Vagina (tissue), 2 donors: ENCODE data around the gene APOOL. TPM values are rescaled to one million over a fixed set of nuclear protein-coding genes. Genes with fewer than 3 reads are reported as not detected.

Source experiments
- DNase-seq, 2 donors: peaks; one replicate each; pipeline ENCODE4 v3.0.0-alpha.2; 2017; ENCODE audit errors: extremely low spot score in 2 of 2
- H3K27ac ChIP-seq: fragments of 200-600 bp; sonication (generic); one replicate; pipeline ENCODE4 v1.5.1; 2019
- H3K27me3 ChIP-seq: fragments of 200-600 bp; sonication (generic); one replicate; pipeline ENCODE4 v1.5.1; 2019
- H3K36me3 ChIP-seq, 2 donors: fragments of 200-600 bp; sonication (generic); one replicate each; pipeline ENCODE4 v1.5.1; 2017 to 2019
- H3K4me1 ChIP-seq: fragments of 200-600 bp; sonication (generic); one replicate; pipeline ENCODE4 v1.5.1; 2019
- H3K4me3 ChIP-seq, 2 donors: fragments of 200-600 bp; sonication (generic); 1 replicate in 1 of 2; 2 replicates in 1 of 2; pipeline ENCODE4 v1.5.1; 2016 to 2019
- H3K9me3 ChIP-seq: fragments of 200-600 bp; sonication (generic); one replicate; pipeline ENCODE4 v1.5.1; 2019
- POLR2A ChIP-seq, 2 donors: fragments of 450-650 bp; IDR thresholded peaks; one replicate each; pipeline ENCODE4 v1.6.1; 2017; ENCODE audit warnings: antibody characterized with exemption in 2 of 2, mild to moderate bottlenecking in 2 of 2, moderate library complexity in 2 of 2
- POLR2AphosphoS5 ChIP-seq, 2 donors: sonication (generic); formaldehyde crosslinking; IDR thresholded peaks; one replicate each; pipeline ENCODE4 v1.9.0; 2017; ENCODE audit warnings: antibody characterized with exemption in 2 of 2, mild to moderate bottlenecking in 2 of 2, low read depth in 1 of 2; ENCODE audit not compliant: insufficient read depth in 1 of 2
- intact Hi-C: fragments of 100-400 bp; cut with DNase I; formaldehyde crosslinking; loops from one replicate; pipeline ENCODE4 v1.15.1; 2023
- total RNA-seq: library from RNA; depleted of rRNA; stranded (reverse); fragments of >200 nt; gene quantifications from one replicate; pipeline ENCODE4 v1.2.3, GENCODE V29; 2016
- TF ChIP-seq, protein P1 (sequence below), 3 experiments: fragments of 450-650 bp in 2 of 3; fragments of 200-600 bp in 1 of 3; sonication (generic) in 1 of 3; IDR thresholded peaks; one replicate each; pipeline ENCODE4 v1.5.1; 2017 to 2019; ENCODE audit warnings: antibody characterized with exemption in 3 of 3, mild to moderate bottlenecking in 2 of 3, moderate library complexity in 2 of 3

The APOOL gene
- total RNA-seq, 1 donor from 2014 or later: 9.3 TPM

DNA sequence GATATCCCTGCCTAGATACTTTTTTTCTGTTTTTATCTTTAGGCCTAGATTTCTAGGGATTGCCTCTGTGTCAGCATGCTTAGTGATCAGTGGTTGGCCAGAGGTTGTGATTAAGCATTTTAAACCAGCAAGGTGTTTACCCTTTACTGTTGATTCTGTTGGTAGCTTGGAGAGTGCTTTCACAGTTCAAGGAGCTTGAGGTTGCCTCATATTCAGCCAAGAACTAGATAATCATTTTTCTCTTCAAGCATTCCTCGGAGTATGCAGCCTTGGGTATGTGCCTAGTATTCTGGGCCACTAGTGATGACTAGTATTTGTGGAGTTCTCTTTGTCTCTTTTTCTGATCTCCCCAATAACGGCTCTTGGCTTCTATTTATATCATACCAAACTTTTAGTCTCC is 20.4 kb downstream of the APOOL start:
- Histone ChIP-seq H3K27me3 (no peaks in the 10 kb centered on the region), H3K36me3 (no peaks in the 10 kb centered on the region), H3K27ac (no peak overlapping the region), H3K4me1 (no peaks in the 10 kb centered on the region), H3K9me3 (no peaks in the 10 kb centered on the region), H3K4me3 (no peak overlapping the region)
- no peak for DNase-seq
- no peak for TF ChIP-seq POLR2AphosphoS5 (IDR thresholded peaks at IDR 0.05; ENCODE audit: insufficient read depth in 1 of 2, low read depth in 1 of 2)
- no peak for TF ChIP-seq POLR2A (IDR thresholded peaks at IDR 0.05)
- TF ChIP-seq, protein P1, sequence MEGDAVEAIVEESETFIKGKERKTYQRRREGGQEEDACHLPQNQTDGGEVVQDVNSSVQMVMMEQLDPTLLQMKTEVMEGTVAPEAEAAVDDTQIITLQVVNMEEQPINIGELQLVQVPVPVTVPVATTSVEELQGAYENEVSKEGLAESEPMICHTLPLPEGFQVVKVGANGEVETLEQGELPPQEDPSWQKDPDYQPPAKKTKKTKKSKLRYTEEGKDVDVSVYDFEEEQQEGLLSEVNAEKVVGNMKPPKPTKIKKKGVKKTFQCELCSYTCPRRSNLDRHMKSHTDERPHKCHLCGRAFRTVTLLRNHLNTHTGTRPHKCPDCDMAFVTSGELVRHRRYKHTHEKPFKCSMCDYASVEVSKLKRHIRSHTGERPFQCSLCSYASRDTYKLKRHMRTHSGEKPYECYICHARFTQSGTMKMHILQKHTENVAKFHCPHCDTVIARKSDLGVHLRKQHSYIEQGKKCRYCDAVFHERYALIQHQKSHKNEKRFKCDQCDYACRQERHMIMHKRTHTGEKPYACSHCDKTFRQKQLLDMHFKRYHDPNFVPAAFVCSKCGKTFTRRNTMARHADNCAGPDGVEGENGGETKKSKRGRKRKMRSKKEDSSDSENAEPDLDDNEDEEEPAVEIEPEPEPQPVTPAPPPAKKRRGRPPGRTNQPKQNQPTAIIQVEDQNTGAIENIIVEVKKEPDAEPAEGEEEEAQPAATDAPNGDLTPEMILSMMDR (IDR thresholded peaks at IDR 0.05): no peak
- intact Hi-C loops: no loop called here

DNA sequence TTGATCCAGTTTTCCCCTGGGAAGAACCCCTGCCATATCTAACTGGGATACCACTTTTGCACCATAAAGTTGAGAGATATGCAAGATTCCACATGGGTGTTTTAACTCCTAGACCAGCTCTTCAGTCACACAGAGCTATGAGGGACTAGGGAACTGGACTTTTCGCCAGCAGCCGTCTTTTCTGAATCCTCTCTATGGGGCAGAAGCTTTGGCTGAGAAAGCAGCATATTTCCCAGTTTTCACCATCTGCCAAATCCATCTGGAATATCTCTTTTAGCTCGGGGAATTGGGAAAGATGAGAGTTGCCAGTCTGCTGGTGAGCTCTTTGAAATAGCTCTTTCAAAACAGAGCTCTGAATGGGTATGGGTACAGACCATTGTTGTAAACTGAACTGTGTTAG is 20.9 kb downstream of the APOOL start:
- Histone ChIP-seq H3K4me3 (no peak overlapping the region), H3K27ac (no peak overlapping the region), H3K36me3 (no peaks in the 10 kb centered on the region), H3K4me1 (no peaks in the 10 kb centered on the region), H3K27me3 (no peaks in the 10 kb centered on the region), H3K9me3 (no peaks in the 10 kb centered on the region)
- TF ChIP-seq, protein P1 (IDR thresholded peaks at IDR 0.05): no peak
- TF ChIP-seq POLR2AphosphoS5 (IDR thresholded peaks at IDR 0.05; ENCODE audit: insufficient read depth in 1 of 2, low read depth in 1 of 2): no peak
- DNase-seq: no peak
- intact Hi-C loops: no loop called here

DNA sequence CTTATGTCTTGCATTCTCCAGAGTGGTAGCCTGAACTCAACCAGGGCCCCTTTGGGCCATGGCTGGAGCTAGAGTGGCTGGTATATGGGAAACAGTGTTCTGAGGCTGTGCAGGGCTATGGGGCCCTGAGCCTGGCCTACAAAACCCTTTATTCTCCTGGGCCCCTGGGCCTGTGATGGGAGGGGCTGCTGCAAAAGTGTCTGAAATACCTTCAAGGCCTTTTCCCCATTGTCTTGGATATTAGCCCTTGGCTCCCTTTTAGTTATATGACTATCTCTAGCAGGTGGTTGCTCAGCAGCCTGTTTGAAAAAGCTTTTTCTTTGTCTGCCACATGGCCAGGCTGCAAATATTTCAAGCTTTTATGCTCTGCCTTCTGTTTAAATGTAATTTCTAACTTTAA is 22.5 kb downstream of the APOOL start:
- Histone ChIP-seq H3K27me3 (no peaks in the 10 kb centered on the region), H3K4me3 (no peak overlapping the region), H3K27ac (no peak overlapping the region), H3K9me3 (no peaks in the 10 kb centered on the region), H3K36me3 (no peaks in the 10 kb centered on the region), H3K4me1 (no peaks in the 10 kb centered on the region)
- intact Hi-C loops: no loop called here
- TF ChIP-seq, protein P1 (IDR thresholded peaks at IDR 0.05): no peak
- DNase-seq: no peak

DNA sequence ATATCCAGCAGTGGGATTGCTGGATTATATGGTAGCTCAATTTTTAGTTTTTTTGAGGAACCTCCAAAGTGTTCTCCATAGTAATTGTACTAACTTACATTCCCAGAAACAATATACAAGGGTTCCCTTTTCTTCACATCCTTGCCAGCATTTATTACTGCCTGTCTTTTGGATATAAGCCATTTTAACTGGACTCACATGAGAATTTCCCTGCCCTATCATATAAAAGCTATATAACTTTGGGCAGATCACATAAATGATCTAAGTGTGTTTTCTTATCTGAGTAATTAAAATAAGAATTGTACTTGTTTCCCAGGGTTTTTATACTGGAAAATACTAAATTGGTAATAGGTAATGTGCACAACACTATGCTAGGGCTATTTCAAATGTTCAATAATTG is 25.4 kb downstream of the APOOL start:
- no peaks in the 10 kb centered on the region for H3K27me3 ChIP-seq
- intact Hi-C loops: no loop called here
- H3K9me3 ChIP-seq: no peaks in the 10 kb centered on the region
- no peak for TF ChIP-seq POLR2AphosphoS5 (IDR thresholded peaks at IDR 0.05; ENCODE audit: insufficient read depth in 1 of 2, low read depth in 1 of 2)
- TF ChIP-seq, protein P1 (IDR thresholded peaks at IDR 0.05): no peak
- TF ChIP-seq POLR2A (IDR thresholded peaks at IDR 0.05): no peak
- no peak for DNase-seq
- no peaks in the 10 kb centered on the region for H3K36me3 ChIP-seq
- no peak overlapping the region for H3K4me3 ChIP-seq
- no peak overlapping the region for H3K27ac ChIP-seq
- H3K4me1 ChIP-seq: no peaks in the 10 kb centered on the region

DNA sequence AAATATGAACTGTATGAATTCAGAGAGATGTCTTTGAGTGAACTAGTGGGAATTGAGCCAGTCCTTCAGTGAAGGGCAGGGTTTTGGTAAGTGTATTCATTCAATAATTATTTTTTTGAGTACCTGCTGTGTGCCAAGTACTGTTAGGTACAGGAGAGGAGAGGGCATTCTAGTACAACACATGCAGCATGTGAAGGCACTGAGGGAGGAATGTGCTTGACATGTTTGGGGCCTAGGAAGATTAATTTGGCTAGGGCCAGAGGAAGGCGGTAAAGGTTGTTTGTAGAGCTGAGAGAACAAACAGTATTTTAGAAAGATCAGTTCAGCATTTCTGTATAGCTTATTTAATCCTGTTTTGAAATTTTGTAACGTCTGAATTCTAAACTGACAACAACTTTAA is 27.8 kb downstream of the APOOL start:
- Histone ChIP-seq H3K27ac (no peak overlapping the region), H3K4me3 (no peak overlapping the region), H3K27me3 (no peaks in the 10 kb centered on the region), H3K36me3 (no peaks in the 10 kb centered on the region), H3K9me3 (no peaks in the 10 kb centered on the region), H3K4me1 (no peaks in the 10 kb centered on the region)
- no peak for TF ChIP-seq POLR2AphosphoS5 (IDR thresholded peaks at IDR 0.05; ENCODE audit: insufficient read depth in 1 of 2, low read depth in 1 of 2)
- no peak for DNase-seq
- intact Hi-C loops: no loop called here

DNA sequence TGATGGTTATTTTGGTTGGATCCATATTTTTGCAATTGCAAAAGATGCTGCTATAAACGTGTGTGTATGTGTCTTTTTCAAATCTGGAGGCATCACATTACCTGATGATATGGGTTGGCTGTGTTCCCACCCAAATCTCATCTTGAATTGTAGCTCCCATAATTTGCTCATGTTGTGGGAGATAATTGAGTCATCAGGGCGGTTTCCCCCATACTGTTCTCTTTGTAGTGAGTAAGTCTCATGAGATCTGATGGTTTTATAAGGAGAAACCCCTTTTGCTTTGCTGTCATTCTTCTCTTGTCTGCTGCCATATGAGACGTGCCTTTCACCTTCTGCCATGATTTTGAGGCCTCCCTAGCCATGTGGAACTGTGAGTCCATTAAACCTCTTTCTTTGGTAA is 33.4 kb downstream of the APOOL start:
- Histone ChIP-seq H3K4me1 (no peaks in the 10 kb centered on the region), H3K36me3 (no peaks in the 10 kb centered on the region), H3K4me3 (no peak overlapping the region), H3K27me3 (no peaks in the 10 kb centered on the region), H3K27ac (no peak overlapping the region), H3K9me3 (no peaks in the 10 kb centered on the region)
- DNase-seq: no peak
- TF ChIP-seq POLR2A (IDR thresholded peaks at IDR 0.05): no peak
- TF ChIP-seq POLR2AphosphoS5 (IDR thresholded peaks at IDR 0.05; ENCODE audit: insufficient read depth in 1 of 2, low read depth in 1 of 2): no peak
- TF ChIP-seq, protein P1 (IDR thresholded peaks at IDR 0.05): no peak
- intact Hi-C loops: no loop called here
